Cerebellar cortex (tissue), 1 donor: ENCODE measurements around the gene RRAD.
"Not testable (repeated sequence)": the region's sequence is repeated elsewhere in the genome, so short reads cannot be mapped to it uniquely, and the experiment has no call there.

Source experiments
- DNase-seq: peaks from one replicate; pipeline ENCODE4 v3.0.0-alpha.2; 2015; ENCODE audit warnings: low spot score

The RRAD gene

GRCh38 chr16:66950971-66951790 is 25.8 kb upstream of the RRAD start:
- no peak for DNase-seq

- no peak for DNase-seq
These were observed 25.1 kb upstream of the RRAD start for GRCh38 chr16:66950437-66950836.

GRCh38 chr16:66949472-66949871 is 24.1 kb upstream of the RRAD start:
- DNase-seq: no peak

GRCh38 chr16:66948837-66949225 is 23.5 kb upstream of the RRAD start:
- no peak for DNase-seq

GRCh38 chr16:66948134-66948836 is 22.9 kb upstream of the RRAD start:
- DNase-seq: no peak

- DNase-seq: peak; percentile 94
These were observed 22.1 kb upstream of the RRAD start for GRCh38 chr16:66947302-66948065.

GRCh38 chr16:66946974-66947301 is 21.6 kb upstream of the RRAD start:
- DNase-seq: no peak

- DNase-seq: no peak
These were observed 21.2 kb upstream of the RRAD start for GRCh38 chr16:66946541-66946940.

GRCh38 chr16:66945939-66946338 is 20.6 kb upstream of the RRAD start:
- DNase-seq: no peak

GRCh38 chr16:66944971-66945370 is 19.6 kb upstream of the RRAD start:
- DNase-seq: not testable (repeated sequence)

GRCh38 chr16:66944054-66944441 is 18.7 kb upstream of the RRAD start:
- DNase-seq: no peak

GRCh38 chr16:66943426-66944053 is 18.2 kb upstream of the RRAD start:
- DNase-seq: no peak

GRCh38 chr16:66942981-66943380 is 17.6 kb upstream of the RRAD start:
- DNase-seq: no peak

- DNase-seq: no peak
These were observed 14.9 kb upstream of the RRAD start for GRCh38 chr16:66940236-66940635.

- no peak for DNase-seq
These were observed 14.0 kb upstream of the RRAD start for GRCh38 chr16:66939366-66939765.

- no peak for DNase-seq
These were observed 12.5 kb upstream of the RRAD start for GRCh38 chr16:66937725-66938337.

GRCh38 chr16:66936889-66937554 is 11.7 kb upstream of the RRAD start:
- DNase-seq: no peak

GRCh38 chr16:66936462-66936861 is 11.1 kb upstream of the RRAD start:
- DNase-seq: no peak

GRCh38 chr16:66935314-66936011 is 10.1 kb upstream of the RRAD start, which contains the start of gene CES2:
Gene CES2, plus strand, starts transcription at chr16:66935516. Its CDS starts 120 bp downstream, at chr16:66935636.
- no peak for DNase-seq

GRCh38 chr16:66934839-66935313 is 9.5 kb upstream of the RRAD start:
- DNase-seq: not testable (repeated sequence)
